ENCODE measurements around the gene EDAR.

The EDAR gene

GRCh38 chr2:108958002-108958401 is 31.0 kb downstream of the EDAR start:
- no peak for TF ChIP-seq CTCF (IDR thresholded peaks at IDR 0.05; ENCODE audit: low read depth, low read length)
- DNase-seq (ENCODE audit: extremely low read depth, low read depth) = no peak

- DNase-seq (ENCODE audit: extremely low read depth, low read depth) = no peak
- no peak for TF ChIP-seq CTCF (IDR thresholded peaks at IDR 0.05; ENCODE audit: low read depth, low read length)
These were observed 32.6 kb downstream of the EDAR start for GRCh38 chr2:108956375-108956774.

- DNase-seq (ENCODE audit: extremely low read depth, low read depth) = no peak
- TF ChIP-seq CTCF (IDR thresholded peaks at IDR 0.05; ENCODE audit: low read depth, low read length) = no peak
These were observed 38.5 kb downstream of the EDAR start for GRCh38 chr2:108950369-108951135.

GRCh38 chr2:108949316-108950239 is 39.4 kb downstream of the EDAR start:
- TF ChIP-seq CTCF (IDR thresholded peaks at IDR 0.05; ENCODE audit: low read depth, low read length) = no peak
- no peak for DNase-seq (ENCODE audit: extremely low read depth, low read depth)

GRCh38 chr2:108947271-108947907 is 41.6 kb downstream of the EDAR start:
- no peak for TF ChIP-seq CTCF (IDR thresholded peaks at IDR 0.05; ENCODE audit: low read depth, low read length)
- DNase-seq (ENCODE audit: extremely low read depth, low read depth) = no peak

- DNase-seq (ENCODE audit: extremely low read depth, low read depth) = no peak
- TF ChIP-seq CTCF (IDR thresholded peaks at IDR 0.05; ENCODE audit: low read depth, low read length) = no peak
These were observed 42.6 kb downstream of the EDAR start for GRCh38 chr2:108946442-108946841.
